Mucosa of stomach (tissue), 1 donor: ENCODE data around the gene RAB7A.

Experiments used
- H3K27me3 ChIP-seq: one replicate; pipeline ENCODE4 v1.7.0; 2013; ENCODE audit warnings: mild to moderate bottlenecking, low read length; ENCODE audit not compliant: control insufficient read depth, insufficient read depth
- H3K36me3 ChIP-seq: one replicate; pipeline ENCODE4 v1.7.0; 2013; ENCODE audit warnings: low read length; ENCODE audit not compliant: control insufficient read depth, insufficient read depth
- H3K4me1 ChIP-seq: one replicate; pipeline ENCODE4 v1.7.0; 2013; ENCODE audit warnings: mild to moderate bottlenecking, low read length; ENCODE audit not compliant: control insufficient read depth, insufficient read depth
- H3K4me3 ChIP-seq: one replicate; pipeline ENCODE4 v1.7.0; 2013; ENCODE audit warnings: low read length
- H3K9ac ChIP-seq: one replicate; pipeline ENCODE4 v1.7.0; 2013; ENCODE audit warnings: mild to moderate bottlenecking, low read length, moderate library complexity
- H3K9me3 ChIP-seq: one replicate; pipeline ENCODE4 v1.7.0; 2013; ENCODE audit warnings: mild to moderate bottlenecking, low read length, moderate library complexity; ENCODE audit not compliant: control insufficient read depth
- donor health status: Pancreatic carcinoma.

RAB7A gene

DNA sequence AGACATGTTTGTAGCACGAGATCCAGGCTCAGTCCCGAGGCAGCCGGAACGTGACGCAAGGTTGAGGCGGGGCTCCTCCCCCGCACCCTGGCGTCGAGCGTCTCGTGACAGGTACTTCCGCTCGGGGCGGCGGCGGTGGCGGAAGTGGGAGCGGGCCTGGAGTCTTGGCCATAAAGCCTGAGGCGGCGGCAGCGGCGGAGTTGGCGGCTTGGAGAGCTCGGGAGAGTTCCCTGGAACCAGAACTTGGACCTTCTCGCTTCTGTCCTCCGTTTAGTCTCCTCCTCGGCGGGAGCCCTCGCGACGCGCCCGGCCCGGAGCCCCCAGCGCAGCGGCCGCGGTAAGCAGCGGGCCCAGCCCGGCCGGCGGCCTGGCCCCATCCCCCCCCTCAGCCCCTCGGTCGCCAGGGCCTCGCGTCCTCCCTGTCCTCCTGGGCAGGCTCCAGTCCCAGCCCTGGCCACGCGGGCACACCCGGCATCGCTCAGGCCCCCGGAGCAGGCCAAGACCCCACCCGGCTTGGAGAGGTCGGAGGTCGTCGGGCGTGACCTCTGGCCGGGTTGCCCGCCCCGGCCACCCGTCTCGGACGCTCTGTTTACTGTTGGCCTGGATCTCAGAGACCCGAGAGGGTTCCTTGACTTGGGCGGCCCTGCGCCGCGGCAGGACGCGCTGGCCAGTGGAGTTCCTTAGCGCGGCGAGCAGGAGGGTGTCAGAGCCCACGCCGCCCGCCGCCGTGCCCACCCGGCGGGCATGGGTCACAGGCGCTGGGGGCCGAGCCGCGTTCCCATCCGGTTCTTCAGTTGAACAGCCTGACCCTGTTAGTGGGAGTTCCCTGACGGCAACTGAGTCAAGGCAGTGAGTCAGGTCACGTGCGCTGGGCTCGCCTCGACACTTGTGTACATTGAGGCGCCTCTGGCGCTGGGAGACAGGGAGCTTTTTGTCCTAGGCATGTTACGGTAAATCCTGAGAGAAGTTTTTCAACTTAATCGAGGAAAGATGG, at the start of gene RAB7A:
Gene RAB7A, plus strand, starts transcription at position 161 of the 994 bp plus-strand sequence. CDS start 69,185 bp downstream, outside the sequence.
- no peaks in the 10 kb centered on the region for H3K9me3 ChIP-seq
- H3K4me3 ChIP-seq = peak within 1 kb of the TSS; percentile 78
- peak within 1 kb of the TSS; percentile 98 for H3K9ac ChIP-seq
- H3K36me3 ChIP-seq = no peaks in the 10 kb centered on the region
- H3K27me3 ChIP-seq = no peaks in the 10 kb centered on the region
- H3K4me1 ChIP-seq = peaks cover 13% of the 10 kb centered on the region

DNA sequence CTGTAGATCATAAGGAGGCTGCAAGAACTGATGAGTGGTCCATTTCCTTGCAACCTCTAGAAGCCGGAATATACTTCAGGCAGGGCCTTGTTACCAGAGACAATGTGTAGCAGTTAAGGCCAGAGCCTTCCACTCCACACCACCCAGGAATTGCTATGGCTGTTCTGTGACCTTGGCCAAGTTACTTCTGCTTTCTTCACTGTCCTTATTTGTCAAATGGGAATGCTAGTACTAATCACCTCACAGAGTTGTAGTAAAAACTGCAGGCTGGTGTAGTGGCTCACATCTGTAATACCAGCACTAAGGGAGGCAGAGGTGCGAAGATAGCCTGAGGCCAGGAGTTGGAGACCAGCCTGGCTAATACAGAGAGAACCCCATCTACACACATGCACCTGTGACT, 46.6 kb upstream of the RAB7A start:
- H3K9ac ChIP-seq = no peak overlapping the region
- H3K9me3 ChIP-seq = no peaks in the 10 kb centered on the region
- H3K4me3 ChIP-seq = no peak overlapping the region
- H3K36me3 ChIP-seq = no peaks in the 10 kb centered on the region
- H3K27me3 ChIP-seq = no peaks in the 10 kb centered on the region
- H3K4me1 ChIP-seq = peaks cover 6% of the 10 kb centered on the region

DNA sequence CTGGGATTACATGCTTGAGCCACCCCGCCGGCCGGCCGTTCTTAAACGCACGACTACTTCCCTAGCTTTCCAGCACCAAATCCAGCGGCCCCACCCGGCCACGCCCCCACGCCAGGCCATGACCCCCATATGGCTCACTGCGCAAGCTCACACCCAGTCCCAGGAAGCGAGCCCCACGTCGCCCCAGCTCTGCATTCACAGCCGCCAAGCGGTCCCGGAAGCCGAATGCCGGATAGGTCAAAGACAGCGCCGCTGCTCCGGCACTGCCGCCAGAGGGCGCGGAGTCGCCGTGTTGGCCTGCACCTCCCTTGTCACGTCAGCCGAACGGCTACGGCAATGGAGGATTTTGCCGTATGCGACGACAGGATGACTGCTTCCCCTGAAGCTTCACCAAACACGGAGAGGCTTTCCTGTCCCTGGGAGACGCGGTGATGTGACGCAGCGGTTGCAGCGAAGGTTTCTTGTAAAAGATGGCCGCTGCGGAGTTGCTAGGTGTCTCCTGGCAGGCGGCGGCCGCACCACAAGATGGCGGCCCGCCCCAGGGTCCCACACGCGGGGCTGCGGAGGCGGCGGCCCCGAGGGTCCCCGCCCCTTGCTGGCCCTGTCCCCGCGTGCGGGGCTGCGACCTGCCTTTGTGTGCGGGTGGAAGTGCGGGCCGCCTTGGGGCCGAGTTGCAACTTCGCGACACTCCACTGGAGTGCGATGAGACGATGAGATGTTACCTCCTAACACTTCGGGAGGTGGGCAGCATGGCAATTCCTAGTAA, 45.2 kb upstream of the RAB7A start:
- H3K9ac ChIP-seq = peak overlapping the region; percentile 97
- H3K36me3 ChIP-seq = no peaks in the 10 kb centered on the region
- peaks cover 6% of the 10 kb centered on the region for H3K4me1 ChIP-seq
- peak overlapping the region; percentile 99 for H3K4me3 ChIP-seq
- H3K27me3 ChIP-seq = no peaks in the 10 kb centered on the region
- H3K9me3 ChIP-seq = no peaks in the 10 kb centered on the region

DNA sequence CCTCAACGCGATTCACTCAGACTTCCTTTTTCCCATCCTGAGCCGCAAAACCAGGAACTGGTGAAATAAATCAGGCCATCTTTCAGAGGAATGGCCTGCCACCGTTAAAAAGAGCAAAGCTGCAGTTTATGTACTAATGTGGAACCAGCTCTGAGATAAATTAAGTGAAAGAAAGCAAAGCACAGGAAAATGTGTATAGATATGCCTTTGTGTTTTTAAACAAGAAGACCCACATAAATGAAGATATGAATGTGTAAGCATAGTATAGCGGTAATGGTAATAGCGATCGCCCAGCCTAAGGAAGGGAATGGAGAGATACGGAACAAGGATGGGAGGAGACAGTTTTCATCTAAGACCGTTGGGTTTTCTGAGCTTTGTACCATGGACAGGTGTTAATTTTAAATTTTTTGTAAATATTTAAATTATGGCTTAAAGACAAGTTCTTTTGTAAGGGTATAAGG, 44.6 kb upstream of the RAB7A start:
- peak overlapping the region; percentile 99 for H3K4me3 ChIP-seq
- H3K27me3 ChIP-seq = no peaks in the 10 kb centered on the region

DNA sequence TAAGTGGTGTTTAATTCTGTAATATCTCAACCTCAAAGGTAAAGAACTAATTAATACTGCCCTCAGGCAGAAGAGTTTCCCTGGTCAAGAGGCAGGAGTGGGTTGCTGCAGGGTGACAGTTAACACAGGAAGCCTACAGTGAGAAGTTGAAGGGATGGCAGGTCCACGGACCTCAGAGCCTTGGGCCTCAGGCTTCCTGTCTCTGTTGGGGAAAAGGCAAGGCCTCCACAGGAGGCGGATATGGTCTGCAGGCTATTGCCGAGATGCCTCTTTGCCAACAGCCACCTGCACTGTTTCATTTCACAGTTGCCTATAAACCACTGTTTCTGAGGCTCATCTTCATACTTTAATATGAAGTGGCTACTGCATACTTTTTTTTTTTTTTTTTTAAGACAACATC, 42.0 kb upstream of the RAB7A start:
- H3K27me3 ChIP-seq = no peaks in the 10 kb centered on the region
- H3K9ac ChIP-seq = no peak overlapping the region
- H3K9me3 ChIP-seq = no peaks in the 10 kb centered on the region
- no peaks in the 10 kb centered on the region for H3K36me3 ChIP-seq
- H3K4me1 ChIP-seq = peaks cover 6% of the 10 kb centered on the region
- H3K4me3 ChIP-seq = no peak overlapping the region

More for the DNA sequence above, 44.6 kb upstream of the RAB7A start:
- no peaks in the 10 kb centered on the region for H3K9me3 ChIP-seq
- peak overlapping the region; percentile 97 for H3K9ac ChIP-seq
- peaks cover 6% of the 10 kb centered on the region for H3K4me1 ChIP-seq
- H3K36me3 ChIP-seq = no peaks in the 10 kb centered on the region

DNA sequence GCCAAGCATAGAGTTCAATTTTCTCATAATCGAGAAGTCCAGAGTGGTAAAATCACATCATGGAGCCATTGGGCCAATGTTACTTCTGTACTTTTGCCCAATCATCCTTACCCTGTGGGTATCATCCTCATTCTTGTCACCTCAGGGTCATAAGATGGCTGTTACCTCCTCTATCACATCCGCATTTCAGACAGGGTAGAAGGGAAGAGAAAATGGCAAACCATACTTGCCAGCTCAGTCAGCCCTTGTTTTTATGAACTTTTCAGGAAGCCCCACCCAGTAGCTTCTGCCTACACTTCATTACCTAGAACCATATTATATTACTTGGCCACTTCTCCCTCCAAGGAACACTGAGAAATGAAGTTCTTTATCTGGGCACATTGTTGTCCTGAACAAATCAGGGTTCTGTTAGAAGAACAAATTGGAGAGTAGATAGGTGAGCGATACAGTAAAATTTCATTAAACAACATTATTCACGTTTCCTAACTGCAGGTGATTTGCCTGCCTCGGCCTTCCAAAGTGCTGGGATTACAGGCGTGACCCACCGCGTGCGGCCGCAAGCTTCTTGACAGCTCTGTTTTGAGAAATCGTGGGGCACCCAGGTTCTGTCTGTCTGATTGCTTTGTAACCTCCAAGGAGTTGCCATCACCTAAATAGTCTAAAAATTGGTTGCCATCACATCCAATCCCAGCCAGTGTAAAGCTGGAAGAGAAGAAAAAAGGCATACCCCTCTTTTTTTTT, 40.8 kb upstream of the RAB7A start:
- no peak overlapping the region for H3K9ac ChIP-seq
- H3K4me1 ChIP-seq = peaks cover 6% of the 10 kb centered on the region
- H3K9me3 ChIP-seq = no peaks in the 10 kb centered on the region
- H3K4me3 ChIP-seq = no peak overlapping the region
- no peaks in the 10 kb centered on the region for H3K27me3 ChIP-seq
- H3K36me3 ChIP-seq = no peaks in the 10 kb centered on the region

DNA sequence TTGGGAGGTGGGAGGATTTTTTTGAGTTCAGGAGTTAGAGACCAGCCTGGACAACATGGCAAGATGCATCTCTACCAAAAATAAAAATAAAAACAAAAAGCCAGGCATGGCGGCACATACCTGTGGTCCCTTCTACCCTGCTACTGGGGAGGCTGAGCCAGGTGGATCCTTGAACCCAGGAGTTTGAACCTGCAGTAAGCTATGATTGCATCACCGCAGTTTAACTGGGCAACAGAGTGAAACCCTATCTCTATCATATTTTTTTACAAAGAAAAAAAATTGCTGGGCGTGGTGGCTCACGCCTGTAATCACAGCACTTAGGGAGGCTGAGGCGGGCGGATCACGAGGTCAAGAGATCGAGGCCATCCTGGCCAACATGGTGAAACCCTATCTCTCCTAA, 39.5 kb upstream of the RAB7A start:
- Histone ChIP-seq H3K9me3 (no peaks in the 10 kb centered on the region), H3K4me3 (no peak overlapping the region), H3K36me3 (no peaks in the 10 kb centered on the region), H3K4me1 (peaks cover 2% of the 10 kb centered on the region), H3K27me3 (no peaks in the 10 kb centered on the region), H3K9ac (no peak overlapping the region)

DNA sequence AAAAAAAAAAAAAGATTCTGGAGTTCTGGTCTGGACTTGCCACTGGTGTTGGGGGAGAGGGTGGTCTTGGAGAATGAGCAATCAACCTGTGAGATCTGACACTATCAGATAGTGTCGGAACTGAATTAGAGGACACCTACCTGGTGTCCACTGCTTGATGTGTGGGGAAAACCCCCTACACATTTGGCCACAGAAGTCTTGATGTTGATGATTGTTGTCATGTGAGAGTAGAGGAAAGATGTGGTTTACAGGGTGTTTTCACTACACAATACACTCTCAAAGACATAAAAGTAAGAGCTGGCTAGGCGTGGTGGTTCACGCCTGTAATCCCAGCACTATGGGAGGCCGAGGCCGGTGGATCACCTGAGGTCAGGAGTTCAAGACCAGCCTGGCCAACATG, 36.9 kb upstream of the RAB7A start:
- Histone ChIP-seq H3K4me1 (no peaks in the 10 kb centered on the region), H3K27me3 (no peaks in the 10 kb centered on the region), H3K9me3 (no peaks in the 10 kb centered on the region), H3K4me3 (no peak overlapping the region), H3K9ac (no peak overlapping the region), H3K36me3 (no peaks in the 10 kb centered on the region)

DNA sequence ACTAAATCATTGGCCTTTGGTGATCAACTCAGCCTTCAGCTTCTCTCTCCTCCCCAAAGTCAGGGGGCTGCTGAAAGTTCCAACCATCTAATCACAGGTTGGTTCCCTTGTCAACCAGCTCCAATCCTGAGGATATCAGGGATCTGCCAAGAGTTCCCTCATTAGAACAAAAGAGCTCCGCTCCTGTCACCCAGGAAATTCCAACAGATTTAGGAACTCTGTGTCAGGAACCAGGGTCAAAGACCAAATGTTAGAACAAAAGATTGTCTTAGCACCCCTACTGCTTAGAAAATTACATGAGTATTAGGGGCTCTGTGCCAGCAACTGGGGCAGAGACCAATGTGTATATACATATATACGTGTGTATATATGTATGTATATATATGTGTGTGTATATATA, 32.3 kb upstream of the RAB7A start:
- Histone ChIP-seq H3K9ac (no peak overlapping the region), H3K27me3 (no peaks in the 10 kb centered on the region), H3K36me3 (no peaks in the 10 kb centered on the region), H3K4me3 (no peak overlapping the region), H3K4me1 (no peaks in the 10 kb centered on the region), H3K9me3 (no peaks in the 10 kb centered on the region)

DNA sequence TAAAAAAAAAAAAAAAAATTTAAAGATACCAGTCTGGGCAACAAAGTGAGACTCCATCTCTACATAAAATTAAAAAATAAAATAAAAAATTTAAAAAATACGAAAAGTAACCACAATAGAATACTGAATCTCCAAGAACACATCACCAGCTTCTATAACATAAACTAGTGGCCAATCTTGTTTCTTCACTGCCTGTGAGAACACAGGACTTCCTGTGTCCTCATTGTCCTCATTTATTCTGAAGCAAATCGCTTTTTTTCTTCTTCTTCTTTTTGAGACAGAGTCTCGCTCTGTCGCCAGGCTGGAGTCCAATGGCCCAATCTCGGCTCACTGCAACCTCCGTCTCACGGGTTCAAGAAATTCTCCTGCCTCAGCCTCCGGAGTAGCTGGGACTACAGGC, 28.6 kb upstream of the RAB7A start:
- Histone ChIP-seq H3K4me3 (no peak overlapping the region), H3K9me3 (no peaks in the 10 kb centered on the region), H3K9ac (no peak overlapping the region), H3K27me3 (no peaks in the 10 kb centered on the region), H3K36me3 (no peaks in the 10 kb centered on the region), H3K4me1 (no peaks in the 10 kb centered on the region)

DNA sequence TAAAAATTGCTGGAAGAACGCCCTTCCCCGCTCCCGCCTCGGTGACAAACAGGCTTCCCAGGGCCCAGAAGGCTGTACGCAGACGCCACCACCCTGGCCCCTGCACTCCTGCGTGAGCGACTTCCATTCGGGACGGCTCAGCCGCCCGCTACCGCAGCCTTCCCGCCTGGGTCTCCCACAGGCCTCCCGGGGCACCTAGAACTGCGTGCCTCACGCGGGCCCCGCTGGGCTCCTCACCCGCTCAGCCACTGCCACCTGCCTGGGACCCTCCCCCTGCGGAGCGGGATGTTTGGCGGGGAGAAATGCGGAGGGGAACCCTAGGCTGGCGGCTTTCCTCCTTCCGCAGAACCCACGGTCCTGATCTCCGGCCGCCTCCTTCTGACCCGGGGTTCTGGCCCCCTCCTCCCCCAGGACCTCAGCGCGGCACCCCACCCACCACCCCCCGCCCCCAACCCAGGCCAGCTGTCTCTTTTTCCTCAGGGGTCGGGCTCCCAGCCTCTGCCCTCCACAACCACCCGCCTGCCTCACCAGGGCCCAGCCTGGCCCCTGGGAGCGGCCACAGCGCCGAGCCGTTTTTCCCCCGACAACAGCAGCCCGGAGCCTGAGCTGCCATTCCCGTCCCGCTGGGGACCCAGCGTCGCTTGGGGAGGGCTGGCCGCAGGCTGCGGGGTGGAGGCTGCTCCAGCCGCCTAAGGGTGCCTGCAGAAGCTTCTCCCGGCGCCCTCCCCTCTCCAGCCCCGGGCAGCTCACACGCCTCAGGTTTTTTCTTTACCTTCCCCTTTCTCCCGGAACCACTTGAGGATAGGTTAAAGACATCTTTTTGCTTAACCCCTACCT, 27.6 kb upstream of the RAB7A start:
- no peaks in the 10 kb centered on the region for H3K27me3 ChIP-seq
- peak overlapping the region; percentile 69 for H3K9ac ChIP-seq
- peak overlapping the region; percentile 14 for H3K4me3 ChIP-seq

More for the DNA sequence above, 27.6 kb upstream of the RAB7A start:
- Histone ChIP-seq H3K9me3 (no peaks in the 10 kb centered on the region), H3K36me3 (no peaks in the 10 kb centered on the region), H3K4me1 (no peaks in the 10 kb centered on the region)
